Natural killer cell (primary cell): ENCODE results near the gene SLC9B1. TPM values are rescaled to one million over a fixed set of nuclear protein-coding genes. Genes with fewer than 3 reads are reported as not detected.
A peak's percentile ranks its signal among the peaks of the same experiment; 100 is the strongest.

ENCODE experiments used
- ATAC-seq, 3 donors: fragments of 150-1000 bp in 2 of 3; fragments of 200-7000 bp in 1 of 3; cut with Tn5 transposase; 1 replicate in 1 of 3; 2 replicates in 2 of 3; pipeline ENCODE4 v1.10.0; 2021; ENCODE audit warnings: mild to moderate bottlenecking in 2 of 3, moderate library complexity in 2 of 3
- DNase-seq, 2 donors: peaks; one replicate each; pipeline versions ENCODE4 v3.0.0 to v3.0.0-alpha.2; 2013 to 2021; ENCODE audit warnings: mixed read lengths in 1 of 2
- H3K27ac ChIP-seq: one replicate; pipeline ENCODE4 v1.5.1; 2013; ENCODE audit warnings: mild to moderate bottlenecking, low read length
- H3K27me3 ChIP-seq: one replicate; pipeline ENCODE4 v1.6.1; 2013; ENCODE audit warnings: low read length; ENCODE audit not compliant: control insufficient read depth, insufficient read depth
- H3K36me3 ChIP-seq: one replicate; pipeline ENCODE4 v1.6.1; 2013; ENCODE audit warnings: low read length; ENCODE audit not compliant: control insufficient read depth, insufficient read depth
- H3K4me1 ChIP-seq: one replicate; pipeline ENCODE4 v1.6.1; 2013; ENCODE audit warnings: low read length; ENCODE audit not compliant: control insufficient read depth, insufficient read depth
- H3K4me3 ChIP-seq: one replicate; pipeline ENCODE4 v1.5.1; 2013; ENCODE audit warnings: low read length
- H3K9me3 ChIP-seq: one replicate; pipeline ENCODE4 v1.6.1; 2013; ENCODE audit warnings: low read length; ENCODE audit not compliant: control insufficient read depth, insufficient read depth
- H3K27ac Mint-ChIP-seq, 2 donors: one replicate each; pipeline ENCODE4 v1.8.0; 2022; ENCODE audit warnings: mild to moderate bottlenecking in 2 of 2, mixed read lengths in 2 of 2, moderate library complexity in 1 of 2
- H3K27me3 Mint-ChIP-seq, 2 donors: one replicate each; pipeline ENCODE4 v1.8.0; 2022; ENCODE audit warnings: low read depth in 2 of 2, mixed read lengths in 2 of 2
- H3K36me3 Mint-ChIP-seq: one replicate; pipeline ENCODE4 v1.8.0; 2022; ENCODE audit warnings: mixed read lengths
- H3K4me1 Mint-ChIP-seq, 2 donors: one replicate each; pipeline ENCODE4 v1.8.0; 2022; ENCODE audit warnings: mixed read lengths in 2 of 2
- H3K4me3 Mint-ChIP-seq: one replicate; pipeline ENCODE4 v1.8.0; 2022; ENCODE audit warnings: mild to moderate bottlenecking, moderate library complexity, mixed read lengths
- H3K9me3 Mint-ChIP-seq, 2 donors: one replicate each; pipeline ENCODE4 v1.8.0; 2022; ENCODE audit warnings: mixed read lengths in 2 of 2
- WGBS: methylation state at CpG from one replicate; pipeline ENCODE4 v1.1.7; 2013; ENCODE audit warnings: missing lambda C conversion rate; ENCODE audit not compliant: insufficient coverage; 5-methylcytosine and 5-hydroxymethylcytosine counted together
- intact Hi-C: fragments of 100-400 bp; cut with micrococcal nuclease; formaldehyde crosslinking; loops from one replicate; pipeline ENCODE4 v1.14.2; 2022
- total RNA-seq, 4 donors: library from RNA; stranded (reverse); fragments of 120-200 nt in 1 of 4; gene quantifications; one replicate each; pipeline versions ENCODE4 v1.2.3 to v1.2.4, GENCODE V29; 2013 to 2022
- TF ChIP-seq, protein P1 (sequence below): fragments of 200-600 bp; IDR thresholded peaks from one replicate; pipeline ENCODE4 v1.8.0; 2022; ENCODE audit warnings: antibody characterized with exemption

Gene SLC9B1
- total RNA-seq, 3 donors from 2014 or later (not counting 1 experiment from before 2014, with no cell fraction given): 2.1 to 4.0 (median 2.5) TPM

DNA sequence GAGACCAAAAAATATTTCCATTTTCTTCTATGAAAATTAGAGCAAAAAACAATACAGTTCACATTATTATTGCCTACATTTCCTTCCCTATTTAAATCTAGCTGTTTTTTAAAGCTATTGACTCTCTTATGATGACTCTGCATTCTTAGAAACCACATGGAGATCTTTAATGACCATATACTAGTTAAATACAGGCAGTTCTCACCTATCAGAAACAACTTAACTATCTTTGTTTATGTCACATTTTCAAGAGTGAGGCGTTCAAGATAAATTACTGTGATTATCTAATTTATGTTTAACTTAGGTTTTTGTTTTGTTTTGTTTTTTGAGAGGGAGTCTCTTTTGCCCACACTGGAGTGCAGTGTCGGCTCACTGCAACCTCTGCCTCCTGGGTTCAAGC, 147.7 kb downstream of the SLC9B1 start:
- TF ChIP-seq, protein P1, sequence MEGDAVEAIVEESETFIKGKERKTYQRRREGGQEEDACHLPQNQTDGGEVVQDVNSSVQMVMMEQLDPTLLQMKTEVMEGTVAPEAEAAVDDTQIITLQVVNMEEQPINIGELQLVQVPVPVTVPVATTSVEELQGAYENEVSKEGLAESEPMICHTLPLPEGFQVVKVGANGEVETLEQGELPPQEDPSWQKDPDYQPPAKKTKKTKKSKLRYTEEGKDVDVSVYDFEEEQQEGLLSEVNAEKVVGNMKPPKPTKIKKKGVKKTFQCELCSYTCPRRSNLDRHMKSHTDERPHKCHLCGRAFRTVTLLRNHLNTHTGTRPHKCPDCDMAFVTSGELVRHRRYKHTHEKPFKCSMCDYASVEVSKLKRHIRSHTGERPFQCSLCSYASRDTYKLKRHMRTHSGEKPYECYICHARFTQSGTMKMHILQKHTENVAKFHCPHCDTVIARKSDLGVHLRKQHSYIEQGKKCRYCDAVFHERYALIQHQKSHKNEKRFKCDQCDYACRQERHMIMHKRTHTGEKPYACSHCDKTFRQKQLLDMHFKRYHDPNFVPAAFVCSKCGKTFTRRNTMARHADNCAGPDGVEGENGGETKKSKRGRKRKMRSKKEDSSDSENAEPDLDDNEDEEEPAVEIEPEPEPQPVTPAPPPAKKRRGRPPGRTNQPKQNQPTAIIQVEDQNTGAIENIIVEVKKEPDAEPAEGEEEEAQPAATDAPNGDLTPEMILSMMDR: no peak
- intact Hi-C loops: no loop called here
- H3K4me3 Mint-ChIP-seq: no peak overlapping the region
- H3K9me3 Mint-ChIP-seq: no peaks in the 10 kb centered on the region
- peaks cover 21 to 28% of the 10 kb centered on the region in 2 donors for H3K4me1 Mint-ChIP-seq
- DNase-seq: no peak
- H3K27ac ChIP-seq: no peak overlapping the region
- WGBS: 96% methylated on average over 1 of the region's 2 CpGs
- peaks cover 2% of the 10 kb centered on the region for H3K9me3 ChIP-seq
- H3K36me3 Mint-ChIP-seq: peaks cover 6% of the 10 kb centered on the region
- ATAC-seq: no peak
- peak overlapping the region; percentile 32 to 97 for H3K27ac Mint-ChIP-seq
- H3K27me3 Mint-ChIP-seq: no peaks in the 10 kb centered on the region
- peaks cover 13% of the 10 kb centered on the region for H3K36me3 ChIP-seq
- H3K4me1 ChIP-seq: peaks cover 16% of the 10 kb centered on the region
- no peak overlapping the region for H3K4me3 ChIP-seq
- no peaks in the 10 kb centered on the region for H3K27me3 ChIP-seq

DNA sequence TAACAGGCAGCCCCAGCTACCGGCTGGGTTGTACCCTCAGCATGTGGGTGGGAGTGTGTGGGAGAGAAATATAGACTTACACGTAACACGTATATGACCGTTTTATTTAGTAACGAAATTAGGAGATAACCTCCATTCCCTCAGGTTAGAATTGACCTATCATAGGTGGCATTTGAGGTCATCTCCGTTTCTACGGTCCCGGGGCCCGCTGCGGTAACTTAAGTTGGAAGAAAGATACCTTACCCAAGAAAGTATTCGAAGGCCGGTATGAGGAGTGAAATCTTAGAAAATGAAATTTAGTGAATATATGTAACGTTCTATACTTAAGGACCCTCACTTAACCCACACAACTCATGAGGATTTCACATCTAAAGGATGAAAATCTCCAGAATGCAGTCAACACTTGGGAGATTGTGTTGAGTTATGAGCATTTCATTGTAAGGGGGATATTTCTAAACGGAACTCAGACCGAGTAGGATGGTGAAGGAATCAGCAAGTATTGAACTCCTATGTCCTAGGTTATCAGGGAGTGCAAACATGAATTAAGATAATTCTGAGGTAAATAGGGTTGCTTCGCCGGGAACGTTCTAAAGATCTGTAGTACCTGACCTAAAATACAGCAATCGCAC, 149.8 kb downstream of the SLC9B1 start:
- no peak for DNase-seq
- H3K27me3 Mint-ChIP-seq: no peaks in the 10 kb centered on the region
- H3K9me3 Mint-ChIP-seq: no peaks in the 10 kb centered on the region
- H3K4me1 Mint-ChIP-seq: peaks cover 17 to 26% of the 10 kb centered on the region in 2 donors
- peaks cover under 1% of the 10 kb centered on the region for H3K36me3 Mint-ChIP-seq
- H3K27ac Mint-ChIP-seq: peak overlapping the region; percentile 97 to 99
- Histone ChIP-seq H3K27me3 (no peaks in the 10 kb centered on the region), H3K27ac (peak overlapping the region; percentile 96), H3K9me3 (no peaks in the 10 kb centered on the region), H3K4me1 (peaks cover 16% of the 10 kb centered on the region), H3K36me3 (peaks cover 3% of the 10 kb centered on the region), H3K4me3 (peak overlapping the region; percentile 76)
- TF ChIP-seq, protein P1: no peak
- intact Hi-C loops: loop anchor here (1.0 to 5.0 kb wide), 3 partner anchors 150 to 522 kb away; partner anchors contain the start of genes SLC39A8 and SLC9B1
- WGBS: 32% methylated on average over 9 of the region's 19 CpGs
- peak in 1 of 3 donors; percentile 14 for ATAC-seq
- H3K4me3 Mint-ChIP-seq: peak overlapping the region; percentile 93

- H3K9me3 ChIP-seq: no peaks in the 10 kb centered on the region
- DNase-seq (peak; percentile 92 to 96), ATAC-seq (peak; percentile 83 to 95 (median 87))
- TF ChIP-seq, protein P1: no peak
- Mint-ChIP-seq H3K27ac (peak within 1 kb of the TSS; percentile 97 to 99), H3K36me3 (no peaks in the 10 kb centered on the region), H3K27me3 (no peaks in the 10 kb centered on the region), H3K4me1 (peaks cover 19 to 24% of the 10 kb centered on the region in 2 donors), H3K9me3 (no peaks in the 10 kb centered on the region), H3K4me3 (peak within 1 kb of the TSS; percentile 93)
- WGBS: under 1% methylated on average over 71 of the region's 71 CpGs
- H3K4me3 ChIP-seq: peak within 1 kb of the TSS; percentile 76
- H3K27me3 ChIP-seq: no peaks in the 10 kb centered on the region
- intact Hi-C loops: loop anchor here (1.0 to 5.0 kb wide), 5 partner anchors 41 to 522 kb away; partner anchors contain the start of genes SLC39A8 and SLC9B1
- H3K27ac ChIP-seq: peak within 1 kb of the TSS; percentile 96
- peaks cover 16% of the 10 kb centered on the region for H3K4me1 ChIP-seq
- no peaks in the 10 kb centered on the region for H3K36me3 ChIP-seq
These were observed 150.5 kb downstream of the SLC9B1 start, which contains the start of gene CISD2 for GRCh38 chr4:102868781-102869568. TSS of gene CISD2 (plus strand) at chr4:102868992. CDS start at chr4:102869085, 93 bp downstream.
